B cell (primary cell): ENCODE data around the gene PP2D1.

Experiments used
- EZH2 ChIP-seq: IDR thresholded peaks from 2 replicates; pipeline ENCODE4 v1.6.1; 2012; ENCODE audit warnings: borderline replicate concordance, low read depth, mild to moderate bottlenecking, moderate library complexity, low read length; ENCODE audit not compliant: insufficient read depth, poor library complexity, severe bottlenecking
- TF ChIP-seq, protein P1 (sequence below): fragments of 200-600 bp; IDR thresholded peaks from one replicate; pipeline ENCODE4 v1.8.0; 2022; ENCODE audit warnings: antibody characterized with exemption, mild to moderate bottlenecking

GRCh38 chr3:19994796-19995195 is 17.3 kb downstream of the PP2D1 start:
- TF ChIP-seq, protein P1, sequence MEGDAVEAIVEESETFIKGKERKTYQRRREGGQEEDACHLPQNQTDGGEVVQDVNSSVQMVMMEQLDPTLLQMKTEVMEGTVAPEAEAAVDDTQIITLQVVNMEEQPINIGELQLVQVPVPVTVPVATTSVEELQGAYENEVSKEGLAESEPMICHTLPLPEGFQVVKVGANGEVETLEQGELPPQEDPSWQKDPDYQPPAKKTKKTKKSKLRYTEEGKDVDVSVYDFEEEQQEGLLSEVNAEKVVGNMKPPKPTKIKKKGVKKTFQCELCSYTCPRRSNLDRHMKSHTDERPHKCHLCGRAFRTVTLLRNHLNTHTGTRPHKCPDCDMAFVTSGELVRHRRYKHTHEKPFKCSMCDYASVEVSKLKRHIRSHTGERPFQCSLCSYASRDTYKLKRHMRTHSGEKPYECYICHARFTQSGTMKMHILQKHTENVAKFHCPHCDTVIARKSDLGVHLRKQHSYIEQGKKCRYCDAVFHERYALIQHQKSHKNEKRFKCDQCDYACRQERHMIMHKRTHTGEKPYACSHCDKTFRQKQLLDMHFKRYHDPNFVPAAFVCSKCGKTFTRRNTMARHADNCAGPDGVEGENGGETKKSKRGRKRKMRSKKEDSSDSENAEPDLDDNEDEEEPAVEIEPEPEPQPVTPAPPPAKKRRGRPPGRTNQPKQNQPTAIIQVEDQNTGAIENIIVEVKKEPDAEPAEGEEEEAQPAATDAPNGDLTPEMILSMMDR, result no peak
- TF ChIP-seq EZH2, result no peak
